ENCODE measurements around the gene ANO2.

ANO2 gene

DNA sequence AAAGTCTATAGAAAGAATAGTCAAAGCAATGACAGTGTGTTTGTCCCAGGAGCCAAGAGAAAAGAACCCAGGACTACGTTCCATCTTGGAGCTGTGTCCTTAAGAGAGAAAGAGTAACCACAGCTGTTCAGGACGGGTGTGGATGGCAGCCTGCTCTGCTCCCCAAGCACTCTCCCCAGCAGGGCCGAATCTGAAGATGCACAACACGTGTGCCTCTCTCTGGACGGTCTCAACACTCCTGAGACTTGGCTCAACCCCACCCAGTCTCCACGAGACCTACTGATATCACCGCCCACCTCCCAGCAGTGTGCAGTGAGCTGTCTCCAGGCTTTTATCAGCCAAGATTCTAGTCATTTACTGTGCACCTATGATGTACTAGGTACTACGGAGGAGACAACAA, 27.3 kb upstream of the ANO2 start:
- Histone ChIP-seq H4K20me1 (ENCODE audit: insufficient read depth, low read length) (no peaks in the 10 kb centered on the region), H3K27me3 (ENCODE audit: low read depth, low read length) (peaks cover 42% of the 10 kb centered on the region), H3K9me3 (ENCODE audit: insufficient read depth, low read length) (no peaks in the 10 kb centered on the region), H3K4me2 (ENCODE audit: low read length) (no peak overlapping the region), H3K9ac (ENCODE audit: low read length) (no peak overlapping the region), H3K79me2 (ENCODE audit: low read length) (no peaks in the 10 kb centered on the region), H3K36me3 (replicated peaks; ENCODE audit: low read depth, low read length) (no peaks in the 10 kb centered on the region), H3K4me1 (ENCODE audit: low read length) (no peaks in the 10 kb centered on the region), H3K27ac (ENCODE audit: low read length) (no peak overlapping the region), H3K4me3 (ENCODE audit: low read length) (no peak overlapping the region), H2AFZ (ENCODE audit: low read depth, low read length) (no peak overlapping the region)
- TF ChIP-seq CTCF (IDR thresholded peaks at IDR 0.05; ENCODE audit: low read depth, low read length): no peak
- no peak for TF ChIP-seq EZH2phosphoT487 (IDR thresholded peaks at IDR 0.05; ENCODE audit: low read depth)

DNA sequence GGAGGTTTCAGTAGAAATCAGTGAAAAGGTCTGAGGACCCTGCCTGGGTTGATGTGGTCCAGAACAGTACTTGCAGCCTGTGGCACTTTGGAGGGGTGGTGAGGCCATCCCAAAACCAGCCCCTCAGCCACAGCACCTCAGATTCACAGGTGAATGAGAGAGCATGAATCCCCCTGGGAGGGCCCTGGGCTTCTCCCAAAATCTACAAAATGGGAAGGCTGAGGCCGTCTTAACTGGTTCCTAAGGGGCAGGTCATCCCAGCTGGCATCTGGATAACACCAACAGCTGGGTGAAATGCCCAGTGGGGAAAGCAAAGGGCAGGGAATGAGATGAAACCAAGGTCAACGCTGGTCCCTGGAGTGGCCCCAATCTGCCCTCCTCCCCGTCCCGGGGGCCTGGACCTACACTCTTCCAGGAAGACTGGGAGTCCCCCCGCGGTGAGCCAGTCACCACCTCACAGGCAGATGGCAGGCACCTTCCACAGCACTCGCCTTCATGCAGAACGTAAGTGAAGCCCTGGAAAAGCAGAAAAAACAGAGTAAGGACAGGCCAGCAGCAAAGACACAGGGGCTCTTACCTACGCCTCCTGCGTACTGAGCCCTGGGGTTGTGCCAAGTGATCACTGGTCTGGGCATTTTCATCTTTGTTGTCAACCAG, 26.3 kb upstream of the ANO2 start:
- H3K9ac ChIP-seq (ENCODE audit: low read length): no peak overlapping the region
- no peak for TF ChIP-seq EZH2phosphoT487 (IDR thresholded peaks at IDR 0.05; ENCODE audit: low read depth)
- no peak for TF ChIP-seq CTCF (IDR thresholded peaks at IDR 0.05; ENCODE audit: low read depth, low read length)
- H3K27ac ChIP-seq (ENCODE audit: low read length): no peak overlapping the region
- peaks cover 33% of the 10 kb centered on the region for H3K27me3 ChIP-seq (ENCODE audit: low read depth, low read length)
- H3K4me2 ChIP-seq (ENCODE audit: low read length): no peak overlapping the region
- no peaks in the 10 kb centered on the region for H3K36me3 ChIP-seq (replicated peaks; ENCODE audit: low read depth, low read length)
- H3K9me3 ChIP-seq (ENCODE audit: insufficient read depth, low read length): no peaks in the 10 kb centered on the region
- H3K79me2 ChIP-seq (ENCODE audit: low read length): no peaks in the 10 kb centered on the region
- no peaks in the 10 kb centered on the region for H3K4me1 ChIP-seq (ENCODE audit: low read length)
- H4K20me1 ChIP-seq (ENCODE audit: insufficient read depth, low read length): no peaks in the 10 kb centered on the region
- H2AFZ ChIP-seq (ENCODE audit: low read depth, low read length): no peak overlapping the region
- H3K4me3 ChIP-seq (ENCODE audit: low read length): no peak overlapping the region

DNA sequence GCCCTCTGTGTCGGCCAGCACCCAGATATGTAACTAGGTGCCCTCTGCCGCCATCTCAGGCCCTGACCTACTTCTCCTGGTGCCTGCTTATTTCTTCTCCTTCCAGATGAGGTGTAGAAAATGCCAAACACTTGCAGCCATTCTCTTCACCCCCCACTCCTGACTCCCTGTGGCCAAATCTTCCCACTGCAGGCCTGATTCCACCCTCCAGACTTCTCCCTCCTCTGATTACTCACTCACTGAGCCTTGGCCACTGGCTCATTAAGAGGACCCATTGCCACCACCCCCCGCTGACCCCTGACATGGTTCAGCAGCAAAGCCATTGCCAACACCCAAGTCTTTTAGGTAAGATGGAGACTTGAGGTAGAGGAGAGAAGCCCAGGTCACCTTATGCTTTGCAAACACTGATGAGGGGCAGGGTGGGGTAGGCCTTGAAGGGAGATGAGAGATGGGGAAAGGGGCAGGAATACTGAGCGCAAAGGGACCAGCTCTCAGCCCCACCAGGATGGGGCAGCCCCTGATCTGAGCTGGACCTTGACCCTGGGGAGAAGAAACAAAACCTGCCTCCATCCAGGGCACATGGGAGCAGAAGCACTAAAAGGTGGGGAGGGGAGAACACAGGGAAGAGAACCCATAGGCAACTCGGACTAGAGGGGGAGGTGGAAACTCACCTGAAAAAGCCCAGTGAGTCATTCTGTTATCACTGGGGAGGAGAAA, 25.1 kb upstream of the ANO2 start:
- Histone ChIP-seq H3K27me3 (ENCODE audit: low read depth, low read length) (peaks cover 34% of the 10 kb centered on the region), H4K20me1 (ENCODE audit: insufficient read depth, low read length) (no peaks in the 10 kb centered on the region), H3K79me2 (ENCODE audit: low read length) (no peaks in the 10 kb centered on the region), H3K4me3 (ENCODE audit: low read length) (no peak overlapping the region), H3K4me2 (ENCODE audit: low read length) (no peak overlapping the region), H2AFZ (ENCODE audit: low read depth, low read length) (no peak overlapping the region), H3K9me3 (ENCODE audit: insufficient read depth, low read length) (no peaks in the 10 kb centered on the region), H3K36me3 (replicated peaks; ENCODE audit: low read depth, low read length) (no peaks in the 10 kb centered on the region), H3K27ac (ENCODE audit: low read length) (no peak overlapping the region), H3K4me1 (ENCODE audit: low read length) (no peaks in the 10 kb centered on the region), H3K9ac (ENCODE audit: low read length) (no peak overlapping the region)
- TF ChIP-seq EZH2phosphoT487 (IDR thresholded peaks at IDR 0.05; ENCODE audit: low read depth) (no peak), CTCF (IDR thresholded peaks at IDR 0.05; ENCODE audit: low read depth, low read length) (no peak)

DNA sequence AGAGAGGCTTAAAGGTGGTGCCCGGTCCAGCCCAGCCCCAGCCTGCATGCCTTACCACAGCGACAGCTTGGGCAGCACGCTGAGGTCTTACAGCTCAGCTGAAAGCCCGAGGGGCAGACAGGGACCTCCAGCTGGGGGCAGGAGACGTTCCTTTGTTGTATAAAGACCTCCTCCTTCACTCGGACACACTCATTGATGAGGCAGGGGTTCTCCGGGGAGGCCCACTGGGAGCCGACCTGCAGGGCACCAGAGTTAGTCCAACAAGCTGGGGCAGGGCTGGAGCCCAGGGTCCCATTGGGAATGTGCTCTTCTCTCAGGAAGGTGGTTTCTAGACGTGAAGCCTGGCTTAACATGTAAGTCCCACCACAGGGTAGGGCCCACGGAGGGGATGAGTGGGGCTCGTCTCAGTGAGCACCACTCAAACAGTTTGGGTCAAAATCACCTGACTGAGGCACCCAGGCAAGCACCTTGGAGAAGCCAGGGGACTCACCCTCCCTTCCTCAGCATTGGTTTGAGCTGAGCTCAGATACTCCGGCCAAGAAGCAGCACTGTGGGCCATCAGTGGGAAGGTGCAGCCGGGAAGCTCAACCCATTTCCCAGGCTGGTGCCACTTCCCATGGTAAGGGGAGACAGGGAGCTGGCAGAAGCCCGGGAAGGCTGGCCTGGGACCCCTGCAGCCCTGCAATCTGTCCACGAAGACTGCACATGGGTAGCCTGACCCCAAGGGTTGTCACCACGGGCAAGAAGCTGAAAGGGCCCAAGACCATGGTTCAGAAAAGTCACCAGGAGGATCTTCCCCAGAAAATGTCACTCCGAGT, 24.3 kb upstream of the ANO2 start:
- Histone ChIP-seq H3K79me2 (ENCODE audit: low read length) (no peaks in the 10 kb centered on the region), H3K27me3 (ENCODE audit: low read depth, low read length) (peaks cover 27% of the 10 kb centered on the region), H3K36me3 (replicated peaks; ENCODE audit: low read depth, low read length) (no peaks in the 10 kb centered on the region), H2AFZ (ENCODE audit: low read depth, low read length) (no peak overlapping the region), H4K20me1 (ENCODE audit: insufficient read depth, low read length) (no peaks in the 10 kb centered on the region), H3K9ac (ENCODE audit: low read length) (no peak overlapping the region), H3K27ac (ENCODE audit: low read length) (no peak overlapping the region), H3K4me2 (ENCODE audit: low read length) (no peak overlapping the region), H3K4me3 (ENCODE audit: low read length) (no peak overlapping the region), H3K4me1 (ENCODE audit: low read length) (no peaks in the 10 kb centered on the region), H3K9me3 (ENCODE audit: insufficient read depth, low read length) (no peaks in the 10 kb centered on the region)
- no peak for TF ChIP-seq EZH2phosphoT487 (IDR thresholded peaks at IDR 0.05; ENCODE audit: low read depth)
- no peak for TF ChIP-seq CTCF (IDR thresholded peaks at IDR 0.05; ENCODE audit: low read depth, low read length)
